Parathyroid adenoma (tissue), 2 donors: ENCODE data around the gene NOL4L.

Experiments used
- H2AFZ ChIP-seq: fragments of 300-600 bp; sonication (generic); one replicate; pipeline ENCODE4 v1.7.0; 2017; ENCODE audit warnings: antibody characterized with exemption, mild to moderate bottlenecking
- H3K27ac ChIP-seq: fragments of 300-600 bp; sonication (generic); one replicate; pipeline ENCODE4 v1.7.0; 2017
- H3K27me3 ChIP-seq: fragments of 300-600 bp; sonication (generic); one replicate; pipeline ENCODE4 v1.7.0; 2017; ENCODE audit warnings: low read length; ENCODE audit not compliant: control insufficient read depth, insufficient read depth
- H3K36me3 ChIP-seq: fragments of 300-600 bp; sonication (generic); one replicate; pipeline ENCODE4 v1.7.0; 2017; ENCODE audit warnings: low read length; ENCODE audit not compliant: control insufficient read depth, insufficient read depth
- H3K4me1 ChIP-seq: fragments of 300-600 bp; sonication (generic); one replicate; pipeline ENCODE4 v1.7.0; 2017; ENCODE audit warnings: control low read depth
- H3K4me2 ChIP-seq: fragments of 300-600 bp; sonication (generic); one replicate; pipeline ENCODE4 v1.7.0; 2017; ENCODE audit warnings: low read length
- H3K4me3 ChIP-seq: fragments of 300-600 bp; sonication (generic); one replicate; pipeline ENCODE4 v1.7.0; 2017; ENCODE audit warnings: low read depth, low read length
- H3K79me2 ChIP-seq: fragments of 300-600 bp; sonication (generic); one replicate; pipeline ENCODE4 v1.7.0; 2017; ENCODE audit warnings: control low read depth
- H3K9ac ChIP-seq: fragments of 300-600 bp; sonication (generic); one replicate; pipeline ENCODE4 v1.7.0; 2017; ENCODE audit warnings: mild to moderate bottlenecking
- H3K9me3 ChIP-seq: fragments of 300-600 bp; sonication (generic); one replicate; pipeline ENCODE4 v1.7.0; 2017; ENCODE audit warnings: low read length; ENCODE audit not compliant: control insufficient read depth
- CTCF ChIP-seq: fragments of 300-600 bp; sonication (generic); IDR thresholded peaks from one replicate; pipeline ENCODE4 v1.7.0; 2017; ENCODE audit warnings: antibody characterized with exemption, mild to moderate bottlenecking
- donor health status: primary hyperparathyroidism.

NOL4L gene

GRCh38 chr20:32543570-32544259, 41.4 kb downstream of the NOL4L start:
- H3K9me3 ChIP-seq, result no peaks in the 10 kb centered on the region
- no peak overlapping the region for H3K27ac ChIP-seq
- no peak overlapping the region for H3K4me3 ChIP-seq
- H3K27me3 ChIP-seq, result no peaks in the 10 kb centered on the region
- H3K79me2 ChIP-seq, result peaks cover 5% of the 10 kb centered on the region
- no peak overlapping the region for H3K4me2 ChIP-seq
- no peaks in the 10 kb centered on the region for H3K36me3 ChIP-seq
- H3K9ac ChIP-seq, result no peak overlapping the region
- peaks cover 9% of the 10 kb centered on the region for H3K4me1 ChIP-seq
- no peak for TF ChIP-seq CTCF
- no peak overlapping the region for H2AFZ ChIP-seq

GRCh38 chr20:32542259-32542615, 42.9 kb downstream of the NOL4L start:
- no peak overlapping the region for H3K4me3 ChIP-seq
- H2AFZ ChIP-seq, result no peak overlapping the region
- H3K4me1 ChIP-seq, result no peaks in the 10 kb centered on the region
- no peak for TF ChIP-seq CTCF
- no peaks in the 10 kb centered on the region for H3K9me3 ChIP-seq
- H3K79me2 ChIP-seq, result peaks cover 5% of the 10 kb centered on the region
- H3K4me2 ChIP-seq, result no peak overlapping the region
- H3K27me3 ChIP-seq, result no peaks in the 10 kb centered on the region
- H3K36me3 ChIP-seq, result no peaks in the 10 kb centered on the region
- no peak overlapping the region for H3K9ac ChIP-seq
- no peak overlapping the region for H3K27ac ChIP-seq

GRCh38 chr20:32541323-32542258, 43.5 kb downstream of the NOL4L start:
- H3K79me2 ChIP-seq, result peaks cover 5% of the 10 kb centered on the region
- no peaks in the 10 kb centered on the region for H3K9me3 ChIP-seq
- H3K4me2 ChIP-seq, result no peak overlapping the region
- H3K4me1 ChIP-seq, result peaks cover 2% of the 10 kb centered on the region
- no peaks in the 10 kb centered on the region for H3K27me3 ChIP-seq
- no peak overlapping the region for H2AFZ ChIP-seq
- H3K4me3 ChIP-seq, result no peak overlapping the region
- no peaks in the 10 kb centered on the region for H3K36me3 ChIP-seq
- TF ChIP-seq CTCF, result no peak
- no peak overlapping the region for H3K27ac ChIP-seq
- H3K9ac ChIP-seq, result no peak overlapping the region

- Histone ChIP-seq H3K9me3 (no peaks in the 10 kb centered on the region), H3K4me3 (no peak overlapping the region), H3K4me1 (peaks cover 5% of the 10 kb centered on the region), H2AFZ (no peak overlapping the region), H3K36me3 (no peaks in the 10 kb centered on the region), H3K27me3 (no peaks in the 10 kb centered on the region), H3K27ac (no peak overlapping the region), H3K9ac (no peak overlapping the region), H3K4me2 (no peak overlapping the region), H3K79me2 (peaks cover 5% of the 10 kb centered on the region)
- no peak for TF ChIP-seq CTCF
Measured at GRCh38 chr20:32539817-32540675, 45.1 kb downstream of the NOL4L start.
